NCI-H1105 treated with DMSO at 0.1 percent for 48 hours (cell line): Measurements from ENCODE around the gene RECK.
"Not testable (repeated sequence)": the region's sequence is repeated elsewhere in the genome, so short reads cannot be mapped to it uniquely, and the experiment has no call there.

Experiments
- DNase-seq: peaks from one replicate; lab custom pipeline; 2025; lab: John Stamatoyannopoulos, UW

The RECK gene

DNA sequence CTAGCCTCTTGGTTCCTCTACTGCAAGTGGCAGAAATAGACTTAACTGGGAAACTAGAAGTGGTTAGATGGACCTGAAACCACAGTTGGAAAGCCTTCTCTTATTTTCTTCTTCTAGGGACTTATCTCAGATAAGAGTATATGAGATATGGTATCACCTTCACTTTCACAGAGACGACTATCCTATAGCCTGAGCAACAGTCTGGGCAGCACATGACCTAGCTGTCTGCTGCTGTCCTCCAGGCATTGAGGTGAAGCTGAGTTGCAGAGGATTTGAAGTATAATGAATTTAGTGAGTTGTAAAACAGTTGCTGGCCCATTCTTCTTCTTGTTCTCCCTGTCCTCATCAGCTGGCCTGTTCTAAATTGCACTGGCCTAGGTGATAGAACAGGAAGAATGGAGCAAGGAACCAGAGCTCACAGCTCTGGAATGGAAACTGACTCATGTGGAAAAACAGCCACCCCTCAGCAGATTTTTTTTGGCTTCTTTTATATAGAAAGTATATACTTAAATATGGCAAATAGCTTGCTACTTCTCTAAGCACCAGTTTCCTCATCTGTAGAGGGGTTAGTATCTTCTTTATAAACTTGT is 27.8 kb downstream of the RECK start:
- DNase-seq: no peak

GRCh38 chr9:36074055-36074454 is 37.3 kb downstream of the RECK start:
- no peak for DNase-seq

DNA sequence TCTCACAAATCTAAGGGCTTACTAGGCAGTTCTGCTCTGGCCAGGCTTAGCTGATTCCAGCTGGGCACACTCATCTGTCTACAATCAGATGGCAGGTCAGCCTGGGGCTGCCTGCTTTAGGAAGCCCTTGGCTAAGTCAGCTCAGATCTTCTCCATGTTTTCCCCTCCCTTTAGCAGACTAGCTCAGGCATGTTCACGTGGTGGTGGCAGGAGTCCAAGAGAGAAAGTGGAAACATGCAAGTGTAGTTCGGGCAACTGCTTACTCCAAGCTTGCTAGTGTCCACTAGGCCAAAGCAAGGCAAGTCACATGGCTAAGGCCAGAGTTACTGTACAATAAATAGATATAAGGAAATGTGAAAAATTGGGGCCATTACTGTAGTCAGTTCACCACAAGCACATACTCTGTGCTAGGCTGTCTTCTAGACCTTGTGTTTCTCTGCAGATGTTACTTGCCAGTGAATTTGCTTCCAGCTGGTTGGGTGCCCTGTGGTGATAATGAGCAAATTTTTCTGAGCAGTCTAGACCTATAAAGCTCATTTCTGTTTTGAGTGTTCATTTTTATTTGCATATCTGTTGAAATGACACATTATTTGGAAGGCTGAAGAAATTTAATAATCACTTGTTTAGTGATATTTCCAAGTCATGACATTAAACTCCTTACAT is 38.3 kb downstream of the RECK start:
- DNase-seq: peak; percentile 77

DNA sequence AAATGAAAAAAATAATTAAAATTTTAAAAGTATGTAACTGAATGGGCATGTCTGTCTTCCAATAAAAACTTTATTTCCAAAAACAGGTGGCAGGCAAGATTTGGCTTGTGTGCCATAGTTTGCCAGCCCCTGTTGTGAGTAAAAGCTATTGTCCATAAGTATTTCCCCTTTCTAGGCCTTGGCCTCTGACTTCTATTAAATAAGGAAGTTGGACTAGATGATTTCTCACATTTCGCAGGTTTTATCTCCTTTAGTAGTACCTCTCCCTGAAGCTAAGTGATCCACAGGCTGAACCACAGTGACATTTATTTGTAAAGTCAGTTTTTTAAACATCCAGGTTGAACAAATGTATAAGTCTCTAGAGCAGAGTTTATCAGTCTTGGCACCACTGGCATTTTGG is 41.3 kb downstream of the RECK start:
- DNase-seq: no peak

DNA sequence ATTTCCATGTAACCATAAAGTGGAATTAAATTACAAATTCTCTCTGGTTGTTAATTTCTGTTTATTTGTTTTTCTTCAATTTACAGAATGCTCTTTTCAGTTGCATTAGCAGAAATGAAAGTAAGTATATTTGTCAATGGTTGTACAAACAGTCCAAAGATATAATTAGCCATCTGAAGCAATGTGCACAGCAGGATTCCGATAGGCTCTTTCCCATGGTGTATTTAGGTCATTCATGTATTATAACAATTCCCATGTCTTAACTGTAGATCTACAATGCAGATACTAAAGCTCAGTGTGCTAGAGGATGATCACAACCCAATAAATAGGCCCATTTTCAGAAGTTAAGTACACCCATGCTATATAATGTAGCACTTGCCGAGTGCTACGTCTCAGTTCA is 43.8 kb downstream of the RECK start:
- no peak for DNase-seq

GRCh38 chr9:36082931-36083330 is 46.2 kb downstream of the RECK start:
- DNase-seq: no peak

- DNase-seq: no peak
These were observed 49.7 kb downstream of the RECK start for GRCh38 chr9:36086442-36086841.

DNA sequence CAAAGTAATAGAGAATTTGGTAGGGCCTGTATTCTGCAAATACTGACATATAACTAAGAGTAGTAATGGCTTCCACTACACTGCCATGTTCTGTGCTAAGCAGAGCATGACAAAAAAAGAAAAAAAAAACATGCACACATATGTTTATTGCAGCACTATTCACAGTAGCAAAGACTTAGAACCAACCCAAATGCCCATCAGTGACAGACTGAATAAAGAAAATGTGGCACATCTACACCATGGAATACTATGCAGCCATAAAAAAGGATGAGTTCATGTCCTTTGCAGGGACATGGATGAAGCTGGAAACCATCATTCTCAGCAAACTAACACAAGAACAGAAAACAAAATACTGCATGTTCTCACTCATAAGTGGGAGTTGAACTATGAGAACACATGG is 50.3 kb downstream of the RECK start:
- DNase-seq: not testable (repeated sequence)

GRCh38 chr9:36088020-36088419 is 51.3 kb downstream of the RECK start:
- DNase-seq: no peak

- peak; percentile 3 for DNase-seq
These were observed 54.6 kb downstream of the RECK start for GRCh38 chr9:36091026-36091953.

DNA sequence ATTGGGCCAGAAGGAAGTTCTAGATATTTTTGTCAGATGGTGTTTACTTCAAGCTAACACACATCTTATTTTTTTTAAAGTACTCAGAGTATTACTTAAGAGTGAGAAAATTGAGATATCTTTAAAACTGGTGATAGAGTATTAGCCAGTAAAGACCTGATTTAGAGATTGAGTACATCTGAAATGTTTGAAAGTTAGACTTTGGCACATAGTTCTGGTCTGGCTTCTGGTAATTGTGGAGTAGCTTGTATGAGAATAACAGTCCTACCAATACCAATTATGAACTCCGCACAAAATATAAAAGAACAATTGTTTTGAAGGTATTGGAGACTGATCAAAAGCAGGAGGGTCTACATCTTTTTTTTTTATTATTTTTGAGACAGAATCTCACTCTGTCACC is 55.3 kb downstream of the RECK start:
- DNase-seq: no peak

- DNase-seq: no peak
These were observed 55.9 kb downstream of the RECK start for GRCh38 chr9:36092509-36093215.

- no peak for DNase-seq
These were observed 56.7 kb downstream of the RECK start for GRCh38 chr9:36093384-36093783.

GRCh38 chr9:36099718-36100117 is 63.0 kb downstream of the RECK start:
- no peak for DNase-seq

DNA sequence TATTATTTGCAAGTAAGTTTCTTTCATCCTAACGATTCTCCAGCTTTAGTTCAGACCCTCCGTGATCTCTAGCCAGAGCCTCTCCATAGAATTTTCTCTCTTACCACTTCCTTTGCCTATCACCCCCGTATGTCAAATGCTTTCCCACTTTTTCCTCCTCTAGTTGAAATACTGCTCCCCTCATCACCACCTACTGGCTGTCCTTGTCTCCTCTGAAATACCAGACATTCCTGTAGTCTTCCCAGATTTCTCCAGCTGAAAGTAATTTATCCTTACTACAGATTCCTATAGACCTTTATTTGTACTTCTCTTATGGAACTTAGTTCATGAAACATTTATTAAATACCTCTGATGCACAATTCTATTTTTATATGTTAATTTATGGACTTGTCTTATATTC is 63.8 kb downstream of the RECK start:
- DNase-seq: no peak

DNA sequence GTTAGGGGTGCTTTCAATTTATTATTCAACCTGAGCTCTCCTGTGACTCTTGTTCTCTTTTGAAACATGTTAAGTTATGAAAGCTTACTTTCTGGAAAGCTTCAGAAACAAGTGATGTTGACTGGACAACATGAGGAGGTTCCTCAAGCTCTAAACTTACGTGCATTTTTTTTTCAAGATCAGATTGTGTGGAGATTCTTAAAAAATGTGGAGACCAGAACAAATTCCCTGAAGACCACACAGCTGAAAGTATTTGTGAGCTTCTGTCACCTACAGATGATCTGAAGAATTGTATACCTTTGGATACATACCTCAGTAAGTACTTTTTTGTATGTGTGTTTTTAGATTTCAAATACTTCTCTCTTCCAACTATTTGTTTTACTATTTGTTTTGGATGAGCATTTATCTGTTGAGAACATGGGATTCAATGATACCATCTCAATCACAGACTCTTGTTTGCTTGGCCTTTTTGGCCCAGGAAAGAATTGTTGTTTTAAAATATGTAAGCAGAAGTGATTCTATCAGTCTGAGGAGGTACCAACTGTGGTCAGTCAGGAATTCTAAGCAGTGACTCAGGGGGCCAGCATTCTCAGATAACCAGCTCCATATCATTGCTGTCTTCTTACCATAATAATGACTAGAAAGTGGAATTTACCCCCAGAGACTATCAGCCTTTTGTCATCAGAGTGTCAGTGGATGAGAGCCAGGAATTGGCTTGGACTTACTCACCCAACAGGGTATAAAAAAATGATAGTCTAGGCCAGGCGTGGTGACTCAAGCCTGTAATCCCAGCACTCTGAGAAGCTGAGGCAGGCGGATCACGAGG is 65.4 kb downstream of the RECK start:
- no peak for DNase-seq

- DNase-seq: peak; percentile 74
These were observed 66.2 kb downstream of the RECK start for GRCh38 chr9:36102742-36103495.

DNA sequence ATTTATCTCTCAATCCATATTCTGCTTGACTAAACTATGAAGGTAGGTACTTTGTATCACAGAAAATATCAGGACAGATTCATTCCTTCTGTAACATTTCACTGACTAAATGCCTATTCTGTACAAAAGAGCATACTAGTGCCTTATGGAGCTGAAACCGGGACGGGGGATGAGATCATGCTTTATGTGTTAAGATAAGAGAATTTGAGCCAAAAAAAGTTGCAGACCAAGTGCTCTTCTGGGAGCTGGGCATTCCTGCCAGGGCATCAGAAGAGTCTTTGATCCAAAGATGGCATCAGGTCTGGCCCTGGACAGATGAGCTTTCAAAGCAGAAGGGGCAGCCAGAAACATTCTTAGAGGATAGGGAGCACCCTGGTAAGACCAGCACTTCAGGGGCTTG is 72.4 kb downstream of the RECK start:
- no peak for DNase-seq

GRCh38 chr9:36110434-36110833 is 73.7 kb downstream of the RECK start:
- no peak for DNase-seq

DNA sequence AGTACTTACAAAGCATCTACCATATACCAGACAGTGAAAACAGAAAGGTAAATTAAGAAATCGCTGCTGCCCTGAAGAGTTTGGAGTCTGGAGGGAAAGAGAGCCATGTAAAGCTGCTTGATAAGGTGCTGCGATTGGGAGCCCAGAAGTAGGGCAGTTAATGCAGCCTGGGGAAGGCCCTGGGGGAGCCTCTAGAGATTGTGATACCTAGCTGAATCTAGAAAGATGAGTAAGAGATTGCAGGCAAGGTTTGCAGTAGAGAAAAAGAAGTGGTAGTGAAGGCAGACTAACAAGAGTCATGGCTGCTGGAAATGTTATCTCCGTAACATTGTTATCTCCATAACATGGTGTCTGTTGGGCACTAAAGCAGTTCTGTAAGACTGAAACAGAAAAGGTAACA is 75.8 kb downstream of the RECK start:
- DNase-seq: no peak

DNA sequence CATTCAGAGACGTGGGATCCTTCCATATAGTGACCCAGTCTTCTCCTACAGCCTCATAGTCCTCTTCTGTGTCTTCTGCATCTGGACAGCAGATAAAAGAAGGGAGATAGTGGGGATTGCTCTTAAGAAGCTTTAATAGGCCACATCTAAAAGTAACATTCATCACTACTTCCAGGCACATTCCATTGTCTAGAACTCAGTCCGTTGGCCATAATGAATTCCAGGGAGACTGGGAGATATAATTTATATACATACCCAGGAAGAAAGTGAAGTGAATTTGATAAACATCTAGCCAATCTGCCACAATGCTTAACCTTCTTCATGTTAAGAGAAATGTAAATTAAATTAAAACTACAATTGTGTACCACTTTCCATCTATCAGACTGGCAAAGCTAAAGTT is 77.3 kb downstream of the RECK start:
- no peak for DNase-seq
